Hematopoietic multipotent progenitor cell (in vitro differentiated cells): Measurements from ENCODE around the gene ZDHHC14. TPM values are rescaled to one million over a fixed set of nuclear protein-coding genes. Genes with fewer than 3 reads are reported as not detected.

Experiments
- DNase-seq, 3 donors: peaks; one replicate each; pipeline ENCODE4 v3.0.0-alpha.2; 2011 to 2015; ENCODE audit warnings: low read depth in 2 of 3, low spot score in 2 of 3
- total RNA-seq: library from RNA; depleted of rRNA; stranded (reverse); fragments of >200 nt; gene quantifications from one replicate; pipeline ENCODE4 v1.2.3, GENCODE V29; 2012

Gene ZDHHC14
- total RNA-seq, 1 donor, result 5.9 TPM

GRCh38 chr6:157541618-157542413, 160.8 kb downstream of the ZDHHC14 start:
- DNase-seq, result no peak

GRCh38 chr6:157542414-157543160, 161.6 kb downstream of the ZDHHC14 start:
- DNase-seq, result no peak

GRCh38 chr6:157546321-157546720, 165.3 kb downstream of the ZDHHC14 start:
- no peak for DNase-seq

- DNase-seq, result no peak
Measured at GRCh38 chr6:157547112-157547511, 166.1 kb downstream of the ZDHHC14 start.

GRCh38 chr6:157548635-157549467, 167.9 kb downstream of the ZDHHC14 start:
- peak in 2 of 3 donors; percentile 37 to 74 for DNase-seq

- DNase-seq, result no peak
Measured at GRCh38 chr6:157549468-157549745, 168.4 kb downstream of the ZDHHC14 start.

GRCh38 chr6:157550114-157550989, 169.4 kb downstream of the ZDHHC14 start:
- DNase-seq, result peak in 1 of 3 donors; percentile 2

- no peak for DNase-seq
Measured at GRCh38 chr6:157551041-157551832, 170.2 kb downstream of the ZDHHC14 start.

GRCh38 chr6:157552081-157552747, 171.2 kb downstream of the ZDHHC14 start:
- DNase-seq, result no peak

GRCh38 chr6:157552820-157553485, 172.0 kb downstream of the ZDHHC14 start:
- no peak for DNase-seq

GRCh38 chr6:157554747-157555146, 173.8 kb downstream of the ZDHHC14 start:
- DNase-seq, result no peak

- no peak for DNase-seq
Measured at GRCh38 chr6:157555455-157556143, 174.6 kb downstream of the ZDHHC14 start.

GRCh38 chr6:157556144-157556645, 175.2 kb downstream of the ZDHHC14 start:
- DNase-seq, result no peak

GRCh38 chr6:157556671-157557430, 175.9 kb downstream of the ZDHHC14 start:
- DNase-seq, result peak in 1 of 3 donors; percentile 8

GRCh38 chr6:157557559-157557958, 176.6 kb downstream of the ZDHHC14 start:
- DNase-seq, result peak in 1 of 3 donors; percentile 31

- peak in 1 of 3 donors; percentile 6 for DNase-seq
Measured at GRCh38 chr6:157558049-157558448, 177.1 kb downstream of the ZDHHC14 start.
